D721Med (cell line): ENCODE measurements around the gene HES4.
"Not testable (repeated sequence)": the region's sequence is repeated elsewhere in the genome, so short reads cannot be mapped to it uniquely, and the experiment has no call there.

ENCODE experiments used
- DNase-seq: peaks from one replicate; pipeline ENCODE4 v3.0.0; 2011; ENCODE audit warnings: low spot score; ENCODE audit not compliant: insufficient read length
- FAIRE-seq: peaks from 2 replicates; lab custom pipeline; 2011; peaks lifted over from hg19 to GRCh38; lab: Jason Lieb, UNC
- TF ChIP-seq, protein P1 (sequence below): IDR thresholded peaks from 2 replicates; pipeline ENCODE4 v1.5.1; 2012; ENCODE audit warnings: mild to moderate bottlenecking, control low read depth; ENCODE audit not compliant: insufficient read depth; ENCODE audit errors: missing control alignments

HES4 gene

DNA sequence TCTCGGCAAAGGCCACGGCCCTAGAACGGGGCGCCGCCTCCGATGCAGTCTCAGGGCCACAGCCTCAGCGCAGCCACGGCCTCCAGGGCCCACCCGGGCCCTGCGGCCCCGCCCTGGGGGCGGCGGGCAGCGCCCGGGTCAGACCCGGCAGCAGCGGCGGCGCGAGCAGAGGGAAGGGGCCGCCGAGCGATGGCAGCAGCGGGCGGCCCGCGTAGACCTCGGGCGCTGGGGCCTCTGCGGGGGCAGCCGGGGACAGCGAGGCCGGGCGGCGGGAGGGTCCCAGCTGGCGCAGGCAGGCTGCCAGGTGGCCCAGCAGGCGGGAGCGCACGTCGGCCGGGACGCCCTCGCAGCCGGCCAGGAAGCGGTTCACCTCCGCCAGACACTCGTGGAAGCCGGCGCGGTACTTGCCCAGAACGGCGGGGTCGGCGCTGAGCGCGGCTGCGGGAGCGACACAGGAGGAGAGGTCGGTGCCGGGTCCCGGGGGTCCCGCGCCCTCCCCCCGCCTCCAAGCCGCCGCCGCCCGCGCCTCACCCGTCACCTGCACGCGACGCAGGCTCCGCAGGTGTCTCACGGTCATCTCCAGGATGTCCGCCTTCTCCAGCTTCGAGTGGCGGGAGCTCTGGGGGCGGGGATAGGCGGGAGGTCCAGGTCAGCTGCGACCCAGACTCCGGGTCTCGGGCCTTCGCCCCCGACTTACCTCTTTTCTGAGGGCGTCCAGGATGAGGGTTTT, 737 bp downstream of the HES4 start:
- TF ChIP-seq, protein P1, sequence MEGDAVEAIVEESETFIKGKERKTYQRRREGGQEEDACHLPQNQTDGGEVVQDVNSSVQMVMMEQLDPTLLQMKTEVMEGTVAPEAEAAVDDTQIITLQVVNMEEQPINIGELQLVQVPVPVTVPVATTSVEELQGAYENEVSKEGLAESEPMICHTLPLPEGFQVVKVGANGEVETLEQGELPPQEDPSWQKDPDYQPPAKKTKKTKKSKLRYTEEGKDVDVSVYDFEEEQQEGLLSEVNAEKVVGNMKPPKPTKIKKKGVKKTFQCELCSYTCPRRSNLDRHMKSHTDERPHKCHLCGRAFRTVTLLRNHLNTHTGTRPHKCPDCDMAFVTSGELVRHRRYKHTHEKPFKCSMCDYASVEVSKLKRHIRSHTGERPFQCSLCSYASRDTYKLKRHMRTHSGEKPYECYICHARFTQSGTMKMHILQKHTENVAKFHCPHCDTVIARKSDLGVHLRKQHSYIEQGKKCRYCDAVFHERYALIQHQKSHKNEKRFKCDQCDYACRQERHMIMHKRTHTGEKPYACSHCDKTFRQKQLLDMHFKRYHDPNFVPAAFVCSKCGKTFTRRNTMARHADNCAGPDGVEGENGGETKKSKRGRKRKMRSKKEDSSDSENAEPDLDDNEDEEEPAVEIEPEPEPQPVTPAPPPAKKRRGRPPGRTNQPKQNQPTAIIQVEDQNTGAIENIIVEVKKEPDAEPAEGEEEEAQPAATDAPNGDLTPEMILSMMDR: no peak
- DNase-seq (no peak), FAIRE-seq (no peak)

DNA sequence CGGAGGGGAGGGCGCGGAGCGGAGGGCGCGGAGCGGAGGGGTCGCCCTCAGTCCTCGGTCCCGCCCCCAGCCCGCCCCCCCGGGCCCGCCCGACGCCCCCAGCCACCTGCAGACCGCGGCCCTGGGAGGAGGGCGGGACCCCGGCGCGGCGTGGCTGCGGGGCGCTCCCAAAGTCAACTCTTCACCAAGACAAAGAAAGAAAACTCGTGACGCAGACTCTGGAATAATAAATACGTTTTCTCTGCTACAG, 1.2 kb downstream of the HES4 start:
- TF ChIP-seq, protein P1: no peak
- DNase-seq (no peak), FAIRE-seq (no peak)

DNA sequence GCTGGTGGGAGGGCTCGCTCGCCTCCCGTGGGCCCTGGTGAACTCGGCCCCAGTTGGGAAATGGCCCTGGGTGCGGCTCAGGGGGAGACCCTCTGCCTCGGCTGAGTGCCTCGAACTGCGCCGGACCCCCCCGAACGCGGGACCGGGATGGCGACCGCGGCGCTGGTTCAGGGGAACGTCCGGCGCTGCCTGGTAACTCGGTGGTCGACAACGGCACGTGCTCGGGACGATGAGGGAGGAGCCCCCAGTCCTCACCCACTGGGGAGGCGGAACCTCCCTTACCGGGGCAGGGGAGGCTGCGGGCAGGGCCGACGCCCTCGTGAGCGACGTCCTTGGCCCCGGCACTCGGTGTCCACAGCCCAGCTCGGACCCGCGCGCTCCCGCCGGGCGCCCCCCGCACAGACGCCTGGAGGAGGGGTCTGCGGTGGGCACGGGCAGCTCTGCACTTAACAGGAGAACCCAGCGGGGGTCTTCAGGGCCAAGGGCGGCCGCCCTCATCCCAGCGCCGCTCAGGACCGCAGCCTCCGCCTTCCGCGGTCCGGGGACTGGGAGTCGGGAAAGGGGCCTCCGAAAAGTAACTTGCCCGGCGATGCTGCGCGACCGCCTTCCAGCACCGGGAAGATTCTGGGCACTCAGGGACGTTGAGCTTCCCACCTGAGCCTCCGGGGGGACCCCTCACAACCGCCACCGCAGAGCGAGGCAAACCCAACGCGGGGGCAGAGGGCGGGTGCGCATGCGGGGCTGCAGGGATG, 1.7 kb downstream of the HES4 start:
- FAIRE-seq: no peak
- TF ChIP-seq, protein P1: no peak
- DNase-seq: no peak

DNA sequence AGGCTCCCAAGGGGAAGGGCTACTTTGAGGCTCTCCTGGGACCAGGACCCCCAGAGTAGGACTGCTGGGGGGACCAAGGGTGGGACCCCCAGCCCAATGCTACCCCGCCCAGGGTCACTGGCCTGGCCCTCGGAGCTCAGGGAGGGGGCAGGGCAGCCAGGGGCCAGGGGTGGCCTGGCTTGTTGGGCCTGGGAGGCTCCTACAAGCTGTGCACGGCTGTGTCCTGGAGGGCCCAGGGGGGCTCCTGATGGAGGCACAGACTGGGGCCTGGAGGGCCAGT, 2.2 kb downstream of the HES4 start:
- FAIRE-seq: no peak
- no peak for DNase-seq
- TF ChIP-seq, protein P1: no peak

DNA sequence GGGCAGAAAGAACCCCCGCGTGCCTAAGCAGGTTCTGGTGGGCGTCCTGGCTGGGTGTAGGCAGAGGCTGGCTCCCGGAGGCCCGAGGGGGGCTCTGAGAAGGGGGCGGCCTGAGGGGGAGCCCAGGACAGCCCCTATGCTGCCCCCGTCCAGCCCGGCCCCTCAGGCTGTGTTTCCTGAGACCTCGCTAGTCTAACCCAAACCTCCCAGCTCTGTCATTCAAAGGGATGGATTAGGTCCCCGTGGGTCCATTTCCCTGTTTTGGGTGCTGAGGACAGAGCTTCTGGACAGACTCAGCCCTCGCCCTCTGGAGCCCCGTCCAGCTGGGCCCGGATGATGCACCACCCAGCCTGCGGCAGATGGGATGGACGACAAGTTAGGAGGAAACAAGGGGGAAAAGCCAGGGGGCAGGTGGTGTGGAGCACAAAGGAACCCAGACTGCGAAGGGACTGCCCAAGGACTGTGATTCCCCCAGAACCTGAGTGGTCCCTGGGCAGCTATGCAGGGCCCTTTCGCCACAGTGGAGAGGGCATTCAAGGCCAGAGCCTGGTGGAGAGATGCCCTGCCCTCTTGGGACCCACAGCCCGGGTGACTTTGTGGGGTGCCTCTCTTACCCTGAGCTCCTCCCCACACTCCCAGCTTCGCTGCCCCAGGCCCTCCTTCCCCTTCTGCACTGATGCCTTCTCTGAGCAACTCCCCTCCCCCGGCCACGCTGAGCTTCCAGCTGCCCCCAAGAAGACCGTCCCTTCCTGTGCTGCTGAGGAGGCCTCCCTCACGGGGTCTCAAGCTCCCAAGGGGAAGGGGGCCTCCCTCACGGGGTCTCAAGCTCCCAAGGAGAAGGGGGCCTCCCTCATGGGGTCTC, 2.8 kb downstream of the HES4 start:
- FAIRE-seq (no peak), DNase-seq (no peak)
- TF ChIP-seq, protein P1: no peak

DNA sequence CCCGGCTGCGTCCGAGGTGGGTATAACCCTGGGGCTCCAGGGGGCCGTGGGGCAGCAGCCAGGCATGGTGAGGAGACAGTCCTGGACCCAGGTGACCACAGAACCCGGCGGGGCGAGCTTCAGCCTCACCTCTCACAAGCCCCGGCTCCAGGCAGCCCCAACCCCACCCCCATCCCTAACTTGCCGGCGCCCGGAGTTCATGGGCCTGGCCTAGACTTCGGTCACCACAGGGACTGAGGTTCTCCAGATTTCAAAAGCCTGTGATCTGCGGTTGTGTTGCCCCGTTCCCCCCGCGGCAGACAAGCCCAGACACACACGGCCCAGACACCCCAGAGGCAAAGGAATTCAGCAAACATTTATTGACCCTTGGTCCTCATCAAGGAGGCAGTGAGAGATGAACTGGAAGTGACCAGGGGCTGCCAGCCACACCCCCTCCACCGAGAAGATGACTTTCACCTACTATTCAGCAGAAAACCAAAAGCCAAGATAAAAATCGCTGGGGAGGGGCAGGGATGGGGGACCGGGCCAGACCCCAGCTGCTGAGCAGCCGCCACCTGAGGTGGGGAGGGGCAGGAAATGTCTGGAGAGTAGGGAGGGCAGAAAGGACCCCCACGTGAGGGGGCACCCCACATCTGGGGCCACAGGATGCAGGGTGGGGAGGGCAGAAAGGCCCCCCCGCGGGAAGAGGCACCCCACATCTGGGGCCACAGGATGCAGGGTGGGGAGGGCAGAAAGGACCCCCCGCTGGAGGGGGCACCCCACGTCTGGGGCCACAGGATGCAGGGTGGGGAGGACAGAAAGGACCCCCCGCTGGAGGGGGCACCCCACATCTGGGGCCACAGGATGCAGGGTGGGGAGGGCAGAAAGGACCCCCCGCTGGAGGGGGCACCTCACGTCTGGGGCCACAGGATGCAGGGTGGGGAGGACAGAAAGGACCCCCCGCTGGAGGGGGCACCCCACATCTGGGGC, 3.9 kb downstream of the HES4 start:
- DNase-seq: no peak
- no peak for FAIRE-seq
- TF ChIP-seq, protein P1: no peak

DNA sequence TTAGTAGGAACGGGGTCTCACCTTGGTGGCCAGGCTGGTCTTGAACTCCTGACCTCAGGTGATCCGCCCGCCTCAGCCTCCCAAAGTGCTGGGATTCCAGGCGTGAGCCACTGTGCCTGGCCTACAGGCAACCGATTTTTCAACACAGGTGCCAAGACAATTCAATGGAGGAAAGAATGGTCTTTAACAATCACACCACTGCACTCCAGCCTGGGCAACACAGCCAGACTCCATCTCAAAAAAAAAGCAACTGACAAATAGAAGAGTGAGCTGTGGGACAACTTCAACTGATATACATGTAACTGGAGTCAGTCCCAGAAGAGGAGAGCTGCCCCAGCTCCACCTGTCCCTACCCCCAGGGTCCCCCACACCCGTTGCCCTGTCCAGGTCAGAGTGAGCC, 5.4 kb downstream of the HES4 start:
- DNase-seq, FAIRE-seq: not testable (repeated sequence)
